Thyroid gland (tissue), 4 donors: ENCODE data around the gene NRSN2. TPM values are rescaled to one million over a fixed set of nuclear protein-coding genes. Genes with fewer than 3 reads are reported as not detected.
"Not testable (repeated sequence)": the region's sequence is repeated elsewhere in the genome, so short reads cannot be mapped to it uniquely, and the experiment has no call there.

ENCODE experiments used
- DNase-seq, 2 donors: peaks; one replicate each; pipeline ENCODE4 v3.0.0-alpha.2; 2019
- H3K27ac ChIP-seq, 3 donors: fragments of 200-600 bp; sonication (generic); 1 replicate in 2 of 3; 2 replicates in 1 of 3; pipeline ENCODE4 v1.5.1; 2016 to 2019; ENCODE audit warnings: mild to moderate bottlenecking in 1 of 3, moderate library complexity in 1 of 3
- H3K27me3 ChIP-seq: fragments of 200-600 bp; sonication (generic); one replicate; pipeline ENCODE4 v1.5.1; 2019
- H3K36me3 ChIP-seq, 2 donors: fragments of 200-600 bp; sonication (generic); one replicate each; pipeline ENCODE4 v1.5.1; 2016 to 2019
- H3K4me1 ChIP-seq, 2 donors: fragments of 200-600 bp; sonication (generic); one replicate each; pipeline ENCODE4 v1.5.1; 2017 to 2019
- H3K4me3 ChIP-seq, 3 donors: fragments of 200-600 bp; sonication (generic); replicated peaks in 1 of 3; 1 replicate in 2 of 3; 2 replicates in 1 of 3; pipeline ENCODE4 v1.5.1; 2016; ENCODE audit warnings: mild to moderate bottlenecking in 1 of 3
- H3K9me3 ChIP-seq: fragments of 200-600 bp; sonication (generic); one replicate; pipeline ENCODE4 v1.5.1; 2017
- CTCF ChIP-seq, 6 experiments: fragments of 200-600 bp in 3 of 6; fragments of 450-650 bp in 3 of 6; sonication (generic) in 3 of 6; IDR thresholded peaks; one replicate each; pipeline ENCODE4 v1.5.1; 2016 to 2019; ENCODE audit warnings: antibody characterized with exemption in 6 of 6, mild to moderate bottlenecking in 2 of 6, inconsistent platforms in 1 of 6, moderate library complexity in 1 of 6
- POLR2A ChIP-seq, 2 donors: fragments of 450-650 bp; IDR thresholded peaks; one replicate each; pipeline ENCODE4 v1.6.1; 2017; ENCODE audit warnings: antibody characterized with exemption in 2 of 2, mild to moderate bottlenecking in 2 of 2, moderate library complexity in 1 of 2
- WGBS, 2 donors: methylation state at CpG; one replicate each; pipeline ENCODE4 v1.1.5; 2017; 5-methylcytosine and 5-hydroxymethylcytosine counted together
- intact Hi-C: fragments of 100-400 bp; cut with DNase I; formaldehyde crosslinking; loops from one replicate; pipeline ENCODE4 v1.15.1; 2023
- total RNA-seq, 4 donors: library from RNA; depleted of rRNA; stranded (reverse); fragments of >200 nt; gene quantifications; one replicate each; pipeline ENCODE4 v1.2.3, GENCODE V29; 2016

Gene NRSN2
- total RNA-seq, 4 donors from 2014 or later, result 29.8 to 56.7 (median 42.4) TPM

GRCh38 chr20:376750-377149 is 29.8 kb downstream of the NRSN2 start:
- no peak for DNase-seq
- Histone ChIP-seq H3K36me3 (no peaks in the 10 kb centered on the region), H3K4me1 (peaks cover 7 to 16% of the 10 kb centered on the region in 2 donors), H3K27me3 (no peaks in the 10 kb centered on the region), H3K4me3 (no peak overlapping the region), H3K9me3 (no peaks in the 10 kb centered on the region), H3K27ac (no peak overlapping the region)
- TF ChIP-seq POLR2A (IDR thresholded peaks at IDR 0.05) (no peak), CTCF (IDR thresholded peaks at IDR 0.05) (no peak)
- 69 to 84% methylated on average over 2 of the region's 2 CpGs for WGBS, 2 donors
- intact Hi-C loops, result no loop called here

- WGBS, 2 donors, result 87 to 91% methylated on average over 12 of the region's 12 CpGs
- H3K4me3 ChIP-seq, H3K27me3 ChIP-seq, H3K9me3 ChIP-seq, H3K36me3 ChIP-seq, DNase-seq, intact Hi-C loops, H3K27ac ChIP-seq: not testable (repeated sequence)
- peaks cover 0 to 11% of the 10 kb centered on the region in 2 donors for H3K4me1 ChIP-seq
Observed at GRCh38 chr20:377578-377977, 30.7 kb downstream of the NRSN2 start.

GRCh38 chr20:378961-379336 is 32.0 kb downstream of the NRSN2 start:
- Histone ChIP-seq H3K9me3 (no peaks in the 10 kb centered on the region), H3K27ac (no peak overlapping the region), H3K4me1 (peaks cover 0 to 8% of the 10 kb centered on the region in 2 donors), H3K4me3 (no peak overlapping the region), H3K36me3 (no peaks in the 10 kb centered on the region), H3K27me3 (no peaks in the 10 kb centered on the region)
- intact Hi-C loops, result no loop called here
- no peak for DNase-seq
- TF ChIP-seq CTCF (IDR thresholded peaks at IDR 0.05), result no peak
- no peak for TF ChIP-seq POLR2A (IDR thresholded peaks at IDR 0.05)
- WGBS, 2 donors, result 82 to 83% methylated on average over 5 of the region's 5 CpGs

- DNase-seq, result peak; percentile 44 to 49
- no peaks in the 10 kb centered on the region for H3K9me3 ChIP-seq
- intact Hi-C loops, result no loop called here
- no peaks in the 10 kb centered on the region for H3K36me3 ChIP-seq
- peaks cover 0 to 8% of the 10 kb centered on the region in 2 donors for H3K4me1 ChIP-seq
- H3K27me3 ChIP-seq, result no peaks in the 10 kb centered on the region
- no peak for TF ChIP-seq CTCF (IDR thresholded peaks at IDR 0.05)
- TF ChIP-seq POLR2A (IDR thresholded peaks at IDR 0.05), result peak in 1 of 2 donors; percentile 34
- 0 to 3% methylated on average over 7 to 11 of the region's 93 CpGs for WGBS, 2 donors
- peak overlapping the region; percentile 51 to 73 (median 68) for H3K27ac ChIP-seq
- peak overlapping the region; percentile 20 to 73 (median 60) for H3K4me3 ChIP-seq
Observed at GRCh38 chr20:380763-381580, 34.1 kb downstream of the NRSN2 start.

- Histone ChIP-seq H3K27ac (peak overlapping the region; percentile 51 to 73 (median 68)), H3K36me3 (no peaks in the 10 kb centered on the region), H3K9me3 (no peaks in the 10 kb centered on the region), H3K27me3 (no peaks in the 10 kb centered on the region), H3K4me3 (peak overlapping the region in 2 of 3 donors; percentile 60 to 73), H3K4me1 (peaks cover 0 to 8% of the 10 kb centered on the region in 2 donors)
- TF ChIP-seq CTCF (IDR thresholded peaks at IDR 0.05), result no peak
- TF ChIP-seq POLR2A (IDR thresholded peaks at IDR 0.05), result peak in 1 of 2 donors; percentile 54
- intact Hi-C loops, result no loop called here
- peak; percentile 74 to 78 for DNase-seq
- WGBS, 2 donors, result 5% methylated on average over 10 of the region's 49 CpGs; no CpG with 5 or more reads in 1 of the 2 donors
Observed at GRCh38 chr20:381581-382290, 34.8 kb downstream of the NRSN2 start.
